Measurements from ENCODE around the gene ADGB. TPM values are rescaled to one million over a fixed set of nuclear protein-coding genes. Genes with fewer than 3 reads are reported as not detected.

The ADGB gene
- total and polyA plus RNA-seq, 3 donors from 2014 or later, result 23.8 to 53.0 (median 28.8) TPM

DNA sequence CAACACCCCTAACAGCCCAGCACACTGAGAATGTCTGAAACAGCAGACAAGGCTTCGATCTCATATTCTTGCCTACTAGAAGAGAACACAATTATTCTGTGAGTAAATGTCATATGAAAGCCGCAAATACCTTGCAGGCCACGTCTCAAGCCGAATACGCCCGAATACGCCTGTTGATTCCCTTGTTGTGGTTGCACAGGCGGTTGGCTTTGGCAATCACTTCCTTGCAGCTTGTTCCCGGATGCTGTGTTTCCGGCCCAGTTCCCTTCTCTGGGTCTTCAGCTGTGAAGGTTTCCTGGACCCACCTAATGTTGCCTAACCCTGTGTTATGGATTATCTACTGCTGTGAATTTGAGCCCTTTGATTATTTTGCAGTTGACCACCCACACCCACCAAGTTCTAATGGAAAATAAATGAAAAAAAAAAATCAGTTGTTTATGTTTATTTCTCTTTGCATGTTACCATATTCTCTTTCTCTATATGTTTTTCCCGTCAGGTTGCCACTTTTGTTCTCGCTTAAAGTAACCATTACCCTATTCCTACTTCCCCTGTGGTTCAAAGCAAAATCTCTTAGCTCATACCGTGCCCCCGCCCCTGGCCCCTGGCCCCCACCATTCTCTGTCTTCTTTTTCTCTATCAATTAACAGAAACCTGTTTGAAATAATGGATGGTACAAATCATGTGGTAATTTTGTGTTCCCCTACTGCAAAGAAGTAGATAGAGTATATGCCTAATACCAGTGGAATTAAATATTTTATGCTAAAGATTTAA, 172.4 kb downstream of the ADGB start:
- Histone ChIP-seq H3K4me3 (peak overlapping the region in 1 of 2 donors; percentile 6), H3K9me3 (no peaks in the 10 kb centered on the region), H3K36me3 (ENCODE audit: low read depth, missing control alignments) (no peaks in the 10 kb centered on the region), H3K27ac (no peak overlapping the region), H3K4me1 (no peaks in the 10 kb centered on the region), H3K27me3 (no peaks in the 10 kb centered on the region)
- intact Hi-C loops (cut with DNase I; ENCODE audit: low total_unique reads), result no loop called here
- WGBS, 2 donors, result 48 to 62% methylated on average over 14 of the region's 14 CpGs
- DNase-seq, result peak; percentile 50
- no peak for TF ChIP-seq POLR2A (IDR thresholded peaks at IDR 0.05)
- TF ChIP-seq, protein P1, sequence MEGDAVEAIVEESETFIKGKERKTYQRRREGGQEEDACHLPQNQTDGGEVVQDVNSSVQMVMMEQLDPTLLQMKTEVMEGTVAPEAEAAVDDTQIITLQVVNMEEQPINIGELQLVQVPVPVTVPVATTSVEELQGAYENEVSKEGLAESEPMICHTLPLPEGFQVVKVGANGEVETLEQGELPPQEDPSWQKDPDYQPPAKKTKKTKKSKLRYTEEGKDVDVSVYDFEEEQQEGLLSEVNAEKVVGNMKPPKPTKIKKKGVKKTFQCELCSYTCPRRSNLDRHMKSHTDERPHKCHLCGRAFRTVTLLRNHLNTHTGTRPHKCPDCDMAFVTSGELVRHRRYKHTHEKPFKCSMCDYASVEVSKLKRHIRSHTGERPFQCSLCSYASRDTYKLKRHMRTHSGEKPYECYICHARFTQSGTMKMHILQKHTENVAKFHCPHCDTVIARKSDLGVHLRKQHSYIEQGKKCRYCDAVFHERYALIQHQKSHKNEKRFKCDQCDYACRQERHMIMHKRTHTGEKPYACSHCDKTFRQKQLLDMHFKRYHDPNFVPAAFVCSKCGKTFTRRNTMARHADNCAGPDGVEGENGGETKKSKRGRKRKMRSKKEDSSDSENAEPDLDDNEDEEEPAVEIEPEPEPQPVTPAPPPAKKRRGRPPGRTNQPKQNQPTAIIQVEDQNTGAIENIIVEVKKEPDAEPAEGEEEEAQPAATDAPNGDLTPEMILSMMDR (IDR thresholded peaks at IDR 0.05), result no peak

DNA sequence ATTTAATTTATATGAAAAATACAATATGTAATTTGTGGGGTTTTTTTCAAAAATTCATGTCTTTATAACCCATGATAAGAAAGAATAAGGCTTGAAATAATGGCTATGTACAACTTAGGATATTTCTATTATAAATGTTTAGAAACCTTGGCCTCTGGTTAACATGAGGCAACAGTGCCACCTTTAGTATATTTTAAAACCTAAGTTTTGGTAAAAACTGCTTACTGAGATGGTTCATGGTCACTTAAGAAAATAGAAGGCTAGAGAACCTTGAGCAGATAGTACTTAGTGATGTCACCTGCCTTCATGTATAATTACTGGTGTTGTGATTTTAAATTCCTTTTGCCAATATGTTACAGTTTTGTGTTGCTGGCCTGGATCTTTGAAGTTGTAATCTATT, 176.4 kb downstream of the ADGB start:
- no peak for DNase-seq

DNA sequence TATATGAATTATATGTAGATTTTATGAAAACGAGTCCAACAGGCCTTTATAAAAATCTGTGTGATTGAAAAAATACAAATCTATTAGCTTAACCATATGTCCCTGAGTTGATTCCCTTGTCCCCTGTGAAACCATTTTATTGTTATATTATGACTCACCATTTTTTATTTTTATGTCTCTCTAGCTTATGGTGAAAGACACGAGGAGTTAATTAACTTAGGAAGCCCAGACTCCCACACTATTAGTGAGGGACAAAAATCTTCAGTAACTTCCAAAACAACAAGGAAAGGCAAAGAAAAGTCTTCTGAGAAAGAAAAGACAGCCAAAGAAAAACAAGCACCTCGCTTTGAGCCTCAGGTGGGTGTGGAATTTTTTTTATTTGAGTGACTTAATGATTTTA, 183.1 kb downstream of the ADGB start:
- WGBS, 2 donors, result 73 to 75% methylated on average over 3 of the region's 3 CpGs
- intact Hi-C loops (cut with DNase I; ENCODE audit: low total_unique reads), result no loop called here
- no peak for TF ChIP-seq POLR2A (IDR thresholded peaks at IDR 0.05)
- TF ChIP-seq, protein P1 (IDR thresholded peaks at IDR 0.05), result no peak
- H3K9me3 ChIP-seq, result no peaks in the 10 kb centered on the region
- H3K27me3 ChIP-seq, result no peaks in the 10 kb centered on the region
- no peak overlapping the region for H3K4me3 ChIP-seq
- no peaks in the 10 kb centered on the region for H3K36me3 ChIP-seq (ENCODE audit: low read depth, missing control alignments)
- H3K4me1 ChIP-seq, result no peaks in the 10 kb centered on the region
- H3K27ac ChIP-seq, result no peak overlapping the region
- no peak for DNase-seq

More for the DNA sequence above, 176.4 kb downstream of the ADGB start:
- Histone ChIP-seq H3K9me3 (no peaks in the 10 kb centered on the region), H3K36me3 (ENCODE audit: low read depth, missing control alignments) (no peaks in the 10 kb centered on the region), H3K4me3 (no peak overlapping the region), H3K4me1 (no peaks in the 10 kb centered on the region), H3K27me3 (no peaks in the 10 kb centered on the region), H3K27ac (no peak overlapping the region)
- TF ChIP-seq, protein P1 (IDR thresholded peaks at IDR 0.05), result no peak
- no peak for TF ChIP-seq POLR2A (IDR thresholded peaks at IDR 0.05)
- intact Hi-C loops (cut with DNase I; ENCODE audit: low total_unique reads), result no loop called here

DNA sequence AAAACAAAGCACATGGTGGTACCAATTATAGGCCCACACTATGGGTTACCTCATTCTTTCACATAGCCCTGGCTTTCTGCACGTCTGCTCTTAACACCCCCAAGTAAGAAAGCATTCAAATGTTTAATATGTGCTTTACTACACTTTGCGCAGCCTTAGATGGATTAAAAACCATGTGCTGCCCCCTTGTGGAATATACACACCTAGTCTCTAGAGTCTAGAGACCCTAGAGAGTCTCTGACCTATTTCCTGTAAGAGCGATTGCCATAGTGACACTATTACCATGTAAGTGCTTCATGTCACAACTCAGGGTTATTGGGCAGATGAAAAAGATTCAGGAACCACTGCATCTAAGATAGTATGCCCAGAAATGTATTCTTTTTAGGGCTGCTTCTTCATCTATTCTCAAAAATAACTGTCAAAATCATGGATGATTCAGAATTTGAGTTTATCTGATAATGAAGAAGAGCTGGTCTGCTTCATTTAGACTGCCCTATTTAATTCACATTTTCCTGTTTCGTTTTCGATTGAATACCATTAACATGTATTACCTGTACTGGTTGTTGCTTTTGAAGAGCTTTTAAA, 186.3 kb downstream of the ADGB start:
- intact Hi-C loops (cut with DNase I; ENCODE audit: low total_unique reads), result no loop called here
- Histone ChIP-seq H3K36me3 (ENCODE audit: low read depth, missing control alignments) (no peaks in the 10 kb centered on the region), H3K4me3 (no peak overlapping the region), H3K27me3 (no peaks in the 10 kb centered on the region), H3K9me3 (no peaks in the 10 kb centered on the region), H3K27ac (no peak overlapping the region), H3K4me1 (no peaks in the 10 kb centered on the region)
- TF ChIP-seq POLR2A (IDR thresholded peaks at IDR 0.05), result no peak
- TF ChIP-seq, protein P1 (IDR thresholded peaks at IDR 0.05), result peak in 2 of 3 experiments; percentile 18 to 63
- peak; percentile 54 for DNase-seq
- 53% methylated on average over 5 of the region's 5 CpGs for WGBS, 2 donors
